DND-41 (cell line): Measurements from ENCODE around the gene GAGE10.
A peak's percentile ranks its signal among the peaks of the same experiment; 100 is the strongest.

Experiments
- ATAC-seq: fragments of 200-7000 bp; cut with Tn5 transposase; 3 replicates; pipeline ENCODE4 v1.9.1; 2021; ENCODE audit warnings: low read depth; ENCODE audit not compliant: insufficient read depth
- DNase-seq: peaks from one replicate; pipeline ENCODE4 v3.0.0-alpha.2; 2020
- H2AFZ ChIP-seq: 2 replicates; pipeline ENCODE4 v1.6.0; 2012; ENCODE audit warnings: low read depth, low read length
- H3K27ac ChIP-seq: 2 replicates; pipeline ENCODE4 v1.5.1; 2012; ENCODE audit warnings: low read length, inconsistent platforms
- H3K27me3 ChIP-seq: fragments of 200-600 bp; sonication (generic); 2 replicates; pipeline ENCODE4 v1.6.0; 2012; ENCODE audit warnings: low read length, mild to moderate bottlenecking, inconsistent platforms; ENCODE audit not compliant: insufficient read depth, poor library complexity
- H3K36me3 ChIP-seq: 2 replicates; pipeline ENCODE4 v1.5.1; 2012; ENCODE audit warnings: low read length, inconsistent platforms; ENCODE audit not compliant: insufficient read depth
- H3K4me1 ChIP-seq: 2 replicates; pipeline ENCODE4 v1.5.1; 2012; ENCODE audit warnings: mild to moderate bottlenecking, low read length; ENCODE audit not compliant: insufficient read depth
- H3K4me2 ChIP-seq: 2 replicates; pipeline ENCODE4 v1.6.0; 2012; ENCODE audit warnings: mild to moderate bottlenecking, moderate library complexity, low read length, inconsistent platforms; ENCODE audit not compliant: insufficient read depth
- H3K4me3 ChIP-seq, 2 experiments: fragments of 200-600 bp in 1 of 2; shearing (Covaris generic) in 1 of 2; 2 replicates each; pipeline ENCODE4 v1.5.1; 2012 to 2016; ENCODE audit warnings: inconsistent platforms in 2 of 2, low read length in 2 of 2, mild to moderate bottlenecking in 2 of 2, low read depth in 1 of 2, moderate library complexity in 1 of 2
- H3K79me2 ChIP-seq: 2 replicates; pipeline ENCODE4 v1.6.0; 2012; ENCODE audit warnings: low read length, inconsistent platforms; ENCODE audit not compliant: insufficient read depth
- H3K9ac ChIP-seq: 2 replicates; pipeline ENCODE4 v1.6.0; 2012; ENCODE audit warnings: low read depth, mild to moderate bottlenecking, inconsistent platforms, low read length, moderate library complexity
- H3K9me3 ChIP-seq: 2 replicates; pipeline ENCODE4 v1.5.1; 2012; ENCODE audit warnings: low read length, moderate library complexity, mild to moderate bottlenecking, inconsistent platforms; ENCODE audit not compliant: insufficient read depth, severe bottlenecking
- H4K20me1 ChIP-seq: 2 replicates; pipeline ENCODE4 v1.6.0; 2012; ENCODE audit warnings: low read length; ENCODE audit not compliant: insufficient read depth
- CTCF ChIP-seq: IDR thresholded peaks from 2 replicates; pipeline ENCODE4 v1.5.1; 2012; ENCODE audit warnings: borderline replicate concordance, low read length, moderate library complexity, mild to moderate bottlenecking; ENCODE audit not compliant: poor library complexity, severe bottlenecking; ENCODE audit errors: extremely low read depth
- EZH2 ChIP-seq: IDR thresholded peaks from 3 replicates; pipeline ENCODE4 v1.6.1; 2012; ENCODE audit warnings: borderline replicate concordance, low read depth, mild to moderate bottlenecking, moderate library complexity, low read length, inconsistent platforms; ENCODE audit not compliant: severe bottlenecking

The GAGE10 gene

GRCh38 chrX:49272421-49272820, 31.0 kb upstream of the GAGE10 start:
- H3K36me3 ChIP-seq, result peaks cover 9% of the 10 kb centered on the region
- no peak overlapping the region for H3K9ac ChIP-seq
- H3K79me2 ChIP-seq, result peaks cover 31% of the 10 kb centered on the region
- ATAC-seq, result no peak
- no peak overlapping the region for H3K4me3 ChIP-seq
- H3K4me2 ChIP-seq, result peak overlapping the region; percentile 98; the same call in 1 of the 2 replicates
- H2AFZ ChIP-seq, result no peak overlapping the region
- TF ChIP-seq CTCF (no peak), EZH2 (no peak)
- DNase-seq, result no peak
- H4K20me1 ChIP-seq, result peaks cover 10% of the 10 kb centered on the region; the same call in 1 of the 2 replicates
- no peaks in the 10 kb centered on the region for H3K9me3 ChIP-seq
- peaks cover 39% of the 10 kb centered on the region for H3K4me1 ChIP-seq
- H3K27me3 ChIP-seq, result no peaks in the 10 kb centered on the region
- H3K27ac ChIP-seq, result no peak overlapping the region

GRCh38 chrX:49273181-49273727, 30.2 kb upstream of the GAGE10 start:
- Histone ChIP-seq H3K27ac (no peak overlapping the region), H3K9me3 (no peaks in the 10 kb centered on the region), H4K20me1 (peaks cover 10% of the 10 kb centered on the region; the same call in 1 of the 2 replicates), H3K4me3 (no peak overlapping the region), H3K9ac (no peak overlapping the region), H3K36me3 (peaks cover 9% of the 10 kb centered on the region), H3K79me2 (peaks cover 31% of the 10 kb centered on the region), H3K4me2 (peak overlapping the region; percentile 12; the same call in 1 of the 2 replicates), H3K4me1 (peaks cover 35% of the 10 kb centered on the region), H3K27me3 (no peaks in the 10 kb centered on the region), H2AFZ (no peak overlapping the region)
- ATAC-seq (no peak), DNase-seq (peak; percentile 22)
- TF ChIP-seq EZH2, result no peak
- no peak for TF ChIP-seq CTCF

- DNase-seq, result no peak
- H3K9ac ChIP-seq, result no peak overlapping the region
- H3K36me3 ChIP-seq, result no peaks in the 10 kb centered on the region; the same call in 1 of the 2 replicates
- no peak for ATAC-seq
- no peak overlapping the region for H3K4me3 ChIP-seq
- H4K20me1 ChIP-seq, result peaks cover 10% of the 10 kb centered on the region; the same call in 1 of the 2 replicates
- TF ChIP-seq CTCF (no peak), EZH2 (no peak)
- H2AFZ ChIP-seq, result no peak overlapping the region
- H3K4me2 ChIP-seq, result no peak overlapping the region
- H3K4me1 ChIP-seq, result peaks cover 19% of the 10 kb centered on the region
- H3K9me3 ChIP-seq, result no peaks in the 10 kb centered on the region
- peaks cover 18% of the 10 kb centered on the region for H3K79me2 ChIP-seq
- no peak overlapping the region for H3K27ac ChIP-seq
- H3K27me3 ChIP-seq, result no peaks in the 10 kb centered on the region
Observed at GRCh38 chrX:49276207-49276606, 27.2 kb upstream of the GAGE10 start.
